ENCODE data around the gene RAB22A. TPM values are rescaled to one million over a fixed set of nuclear protein-coding genes. Genes with fewer than 3 reads are reported as not detected.
"Not testable (repeated sequence)": the region's sequence is repeated elsewhere in the genome, so short reads cannot be mapped to it uniquely, and the experiment has no call there.

RAB22A gene
- total RNA-seq, 1 donor from 2014 or later: 27.1 TPM

GRCh38 chr20:58402827-58403226 lies 93.3 kb downstream of the RAB22A start:
- intact Hi-C loops (cut with DNase I): no loop called here
- no peak for DNase-seq (ENCODE audit: low spot score)
- ATAC-seq: no peak

- ATAC-seq (no peak), DNase-seq (ENCODE audit: low spot score) (no peak)
- intact Hi-C loops (cut with DNase I): no loop called here
Observed at GRCh38 chr20:58403272-58403671, 93.8 kb downstream of the RAB22A start.

GRCh38 chr20:58405504-58406291 lies 96.2 kb downstream of the RAB22A start:
- DNase-seq (ENCODE audit: low spot score): no peak
- ATAC-seq: no peak
- intact Hi-C loops (cut with DNase I): no loop called here

- ATAC-seq (no peak), DNase-seq (ENCODE audit: low spot score) (no peak)
- intact Hi-C loops (cut with DNase I): no loop called here
Observed at GRCh38 chr20:58406422-58407001, 97.0 kb downstream of the RAB22A start.

- no peak for ATAC-seq
- intact Hi-C loops (cut with DNase I): no loop called here
Observed at GRCh38 chr20:58407201-58407873, 97.8 kb downstream of the RAB22A start.

GRCh38 chr20:58407966-58408557 lies 98.5 kb downstream of the RAB22A start:
- intact Hi-C loops (cut with DNase I): no loop called here
- DNase-seq (ENCODE audit: low spot score) (no peak), ATAC-seq (no peak)

More at GRCh38 chr20:58407201-58407873, 97.8 kb downstream of the RAB22A start:
- DNase-seq (ENCODE audit: low spot score): no peak

GRCh38 chr20:58408603-58409246 lies 99.2 kb downstream of the RAB22A start:
- ATAC-seq: no peak
- DNase-seq (ENCODE audit: low spot score): no peak
- intact Hi-C loops (cut with DNase I): no loop called here

GRCh38 chr20:58414216-58414615 lies 104.7 kb downstream of the RAB22A start:
- ATAC-seq; DNase-seq (ENCODE audit: low spot score); intact Hi-C loops (cut with DNase I): not testable (repeated sequence)

- intact Hi-C loops (cut with DNase I); ATAC-seq; DNase-seq (ENCODE audit: low spot score): not testable (repeated sequence)
Observed at GRCh38 chr20:58414786-58415185, 105.3 kb downstream of the RAB22A start.

- no peak for ATAC-seq
- intact Hi-C loops (cut with DNase I): no loop called here
- no peak for DNase-seq (ENCODE audit: low spot score)
Observed at GRCh38 chr20:58416057-58416456, 106.5 kb downstream of the RAB22A start.

GRCh38 chr20:58416835-58417234 lies 107.3 kb downstream of the RAB22A start:
- DNase-seq (ENCODE audit: low spot score): no peak
- intact Hi-C loops (cut with DNase I): no loop called here
- no peak for ATAC-seq

Other genes with a start within 250 kb of the RAB22A start
- not detected for gene ANKRD60, start 81.1 kb upstream of the RAB22A start, total RNA-seq
- 51.1 TPM for gene VAPB, start 79.5 kb downstream of the RAB22A start, total RNA-seq
- 0.53 TPM for gene APCDD1L, start 205.7 kb downstream of the RAB22A start, total RNA-seq